Breast epithelium (tissue), 4 donors: ENCODE results near the gene XCR1. TPM values are rescaled to one million over a fixed set of nuclear protein-coding genes. Genes with fewer than 3 reads are reported as not detected.

ENCODE experiments used
- DNase-seq, 2 donors: peaks; one replicate each; pipeline ENCODE4 v3.0.0-alpha.2; 2019; ENCODE audit warnings: low spot score in 2 of 2
- H3K27ac ChIP-seq, 2 donors: fragments of 200-600 bp; sonication (generic) in 1 of 2; one replicate each; pipeline ENCODE4 v1.5.1; 2016 to 2019; ENCODE audit warnings: mild to moderate bottlenecking in 1 of 2
- H3K27me3 ChIP-seq, 2 donors: fragments of 200-600 bp; sonication (generic) in 1 of 2; one replicate each; pipeline versions ENCODE4 v1.5.1 to v1.6.0; 2017 to 2019; ENCODE audit warnings: control low read depth in 1 of 2, mild to moderate bottlenecking in 1 of 2
- H3K36me3 ChIP-seq: fragments of 200-600 bp; one replicate; pipeline ENCODE4 v1.5.1; 2019
- H3K4me1 ChIP-seq, 2 donors: fragments of 200-600 bp; sonication (generic); one replicate each; pipeline ENCODE4 v1.5.1; 2016 to 2019; ENCODE audit warnings: control low read depth in 1 of 2
- H3K4me3 ChIP-seq, 3 donors: fragments of 200-600 bp; sonication (generic); 1 replicate in 2 of 3; 2 replicates in 1 of 3; pipeline ENCODE4 v1.5.1; 2016 to 2019; ENCODE audit warnings: mild to moderate bottlenecking in 3 of 3, moderate library complexity in 2 of 3
- H3K9me3 ChIP-seq, 2 donors: fragments of 200-600 bp; sonication (generic) in 1 of 2; one replicate each; pipeline ENCODE4 v1.5.1; 2016 to 2019; ENCODE audit warnings: control low read depth in 1 of 2
- CTCF ChIP-seq, 3 donors: fragments of 450-650 bp; IDR thresholded peaks; one replicate each; pipeline ENCODE4 v1.5.1; 2016 to 2017; ENCODE audit warnings: antibody characterized with exemption in 3 of 3, mild to moderate bottlenecking in 3 of 3, moderate library complexity in 3 of 3
- POLR2A ChIP-seq: fragments of 450-650 bp; IDR thresholded peaks from one replicate; pipeline ENCODE4 v1.6.1; 2016; ENCODE audit warnings: antibody characterized with exemption, mild to moderate bottlenecking, moderate library complexity
- POLR2AphosphoS5 ChIP-seq, 3 donors: sonication (generic); formaldehyde crosslinking; IDR thresholded peaks; one replicate each; pipeline ENCODE4 v1.6.1; 2017; ENCODE audit warnings: antibody characterized with exemption in 3 of 3
- intact Hi-C: fragments of 100-400 bp; cut with DNase I; formaldehyde crosslinking; loops from one replicate; pipeline ENCODE4 v1.15.1; 2023; ENCODE audit warnings: low total_unique reads
- total RNA-seq, 3 donors: library from RNA; depleted of rRNA; stranded (reverse); fragments of >200 nt; gene quantifications; one replicate each; pipeline ENCODE4 v1.1.0, GENCODE V29; 2016

Gene XCR1
- total RNA-seq, 3 donors from 2014 or later: under 0.01 TPM

GRCh38 chr3:45968706-45969105 is 58.6 kb downstream of the XCR1 start:
- no peaks in the 10 kb centered on the region for H3K27me3 ChIP-seq
- TF ChIP-seq POLR2A: no peak
- TF ChIP-seq POLR2AphosphoS5 (IDR thresholded peaks at IDR 0.05): no peak
- no peak for TF ChIP-seq CTCF (IDR thresholded peaks at IDR 0.05)
- no peaks in the 10 kb centered on the region for H3K9me3 ChIP-seq
- intact Hi-C loops: no loop called here
- no peaks in the 10 kb centered on the region for H3K4me1 ChIP-seq
- DNase-seq: no peak
- H3K36me3 ChIP-seq: peaks cover 10% of the 10 kb centered on the region
- no peak overlapping the region for H3K27ac ChIP-seq
- no peak overlapping the region for H3K4me3 ChIP-seq

GRCh38 chr3:45968149-45968548 is 59.1 kb downstream of the XCR1 start:
- no peak for DNase-seq
- Histone ChIP-seq H3K36me3 (peaks cover 10% of the 10 kb centered on the region), H3K9me3 (no peaks in the 10 kb centered on the region), H3K27ac (no peak overlapping the region), H3K27me3 (no peaks in the 10 kb centered on the region), H3K4me1 (no peaks in the 10 kb centered on the region), H3K4me3 (no peak overlapping the region)
- TF ChIP-seq POLR2A (no peak), CTCF (IDR thresholded peaks at IDR 0.05) (no peak), POLR2AphosphoS5 (IDR thresholded peaks at IDR 0.05) (no peak)
- intact Hi-C loops: no loop called here

- H3K27ac ChIP-seq: peak overlapping the region in 1 of 2 donors; percentile 44
- H3K4me1 ChIP-seq: no peaks in the 10 kb centered on the region
- DNase-seq: no peak
- H3K9me3 ChIP-seq: no peaks in the 10 kb centered on the region
- no peaks in the 10 kb centered on the region for H3K27me3 ChIP-seq
- TF ChIP-seq CTCF (IDR thresholded peaks at IDR 0.05) (no peak), POLR2AphosphoS5 (IDR thresholded peaks at IDR 0.05) (no peak), POLR2A (no peak)
- no peak overlapping the region for H3K4me3 ChIP-seq
- intact Hi-C loops: no loop called here
- peaks cover 11% of the 10 kb centered on the region for H3K36me3 ChIP-seq
Measured at GRCh38 chr3:45967724-45968123, 59.6 kb downstream of the XCR1 start.

Other genes with a start within 250 kb of the XCR1 start
- gene SLC6A20, start 230.9 kb downstream of the XCR1 start, total RNA-seq: 1 to 10 TPM in 1 of 3 donors, under 1 TPM in 2; 0.16 to 1.2 (median 0.33) TPM
- gene LZTFL1, start 185.4 kb downstream of the XCR1 start, total RNA-seq: 10 to 100 TPM; 17.0 to 39.2 (median 22.1) TPM
- not detected for gene CCR9, start 140.9 kb downstream of the XCR1 start, total RNA-seq
- gene CXCR6, start 84.0 kb downstream of the XCR1 start, total RNA-seq: 1 to 10 TPM in 2 of 3 donors, under 1 TPM in 1; 0.64 to 4.5 (median 4.3) TPM
- gene FYCO1, start 31.7 kb downstream of the XCR1 start, total RNA-seq: 10 to 100 TPM; 40.7 to 48.2 (median 44.6) TPM
- 10 to 100 TPM in 1 of 3 donors, 1 to 10 TPM in 2; 4.3 to 15.0 (median 9.2) TPM for gene CCR1, start 180.8 kb upstream of the XCR1 start, total RNA-seq
- gene CCR3, start 215.0 kb upstream of the XCR1 start, total RNA-seq: not detected